Fibroblast of the aortic adventitia (primary cell): ENCODE measurements around the gene RILPL2. TPM values are rescaled to one million over a fixed set of nuclear protein-coding genes. Genes with fewer than 3 reads are reported as not detected.

Source experiments
- DNase-seq: peaks from one replicate; pipeline ENCODE4 v3.0.0-alpha.2; 2010; ENCODE audit warnings: low read depth
- H3K4me3 ChIP-seq: 2 replicates; pipeline ENCODE4 v1.5.1; 2011; ENCODE audit warnings: low read depth, mild to moderate bottlenecking, control low read depth, low read length, moderate library complexity
- total RNA-seq: library from RNA; depleted of rRNA; stranded (reverse); fragments of >200 nt; gene quantifications from 2 replicates; pipeline ENCODE4 v1.2.3, GENCODE V29; 2012; ENCODE audit warnings: low replicate concordance
- TF ChIP-seq, protein P1 (sequence below): IDR thresholded peaks from 2 replicates; pipeline ENCODE4 v1.5.1; 2011; ENCODE audit warnings: mild to moderate bottlenecking, low read length, control low read depth, inconsistent platforms; ENCODE audit not compliant: insufficient read depth

RILPL2 gene
- total RNA-seq, 1 donor = 3.6 TPM

- no peak overlapping the region for H3K4me3 ChIP-seq
- TF ChIP-seq, protein P1, sequence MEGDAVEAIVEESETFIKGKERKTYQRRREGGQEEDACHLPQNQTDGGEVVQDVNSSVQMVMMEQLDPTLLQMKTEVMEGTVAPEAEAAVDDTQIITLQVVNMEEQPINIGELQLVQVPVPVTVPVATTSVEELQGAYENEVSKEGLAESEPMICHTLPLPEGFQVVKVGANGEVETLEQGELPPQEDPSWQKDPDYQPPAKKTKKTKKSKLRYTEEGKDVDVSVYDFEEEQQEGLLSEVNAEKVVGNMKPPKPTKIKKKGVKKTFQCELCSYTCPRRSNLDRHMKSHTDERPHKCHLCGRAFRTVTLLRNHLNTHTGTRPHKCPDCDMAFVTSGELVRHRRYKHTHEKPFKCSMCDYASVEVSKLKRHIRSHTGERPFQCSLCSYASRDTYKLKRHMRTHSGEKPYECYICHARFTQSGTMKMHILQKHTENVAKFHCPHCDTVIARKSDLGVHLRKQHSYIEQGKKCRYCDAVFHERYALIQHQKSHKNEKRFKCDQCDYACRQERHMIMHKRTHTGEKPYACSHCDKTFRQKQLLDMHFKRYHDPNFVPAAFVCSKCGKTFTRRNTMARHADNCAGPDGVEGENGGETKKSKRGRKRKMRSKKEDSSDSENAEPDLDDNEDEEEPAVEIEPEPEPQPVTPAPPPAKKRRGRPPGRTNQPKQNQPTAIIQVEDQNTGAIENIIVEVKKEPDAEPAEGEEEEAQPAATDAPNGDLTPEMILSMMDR = no peak
- no peak for DNase-seq
Observed at GRCh38 chr12:123391546-123392343, 44.7 kb downstream of the RILPL2 start.

DNA sequence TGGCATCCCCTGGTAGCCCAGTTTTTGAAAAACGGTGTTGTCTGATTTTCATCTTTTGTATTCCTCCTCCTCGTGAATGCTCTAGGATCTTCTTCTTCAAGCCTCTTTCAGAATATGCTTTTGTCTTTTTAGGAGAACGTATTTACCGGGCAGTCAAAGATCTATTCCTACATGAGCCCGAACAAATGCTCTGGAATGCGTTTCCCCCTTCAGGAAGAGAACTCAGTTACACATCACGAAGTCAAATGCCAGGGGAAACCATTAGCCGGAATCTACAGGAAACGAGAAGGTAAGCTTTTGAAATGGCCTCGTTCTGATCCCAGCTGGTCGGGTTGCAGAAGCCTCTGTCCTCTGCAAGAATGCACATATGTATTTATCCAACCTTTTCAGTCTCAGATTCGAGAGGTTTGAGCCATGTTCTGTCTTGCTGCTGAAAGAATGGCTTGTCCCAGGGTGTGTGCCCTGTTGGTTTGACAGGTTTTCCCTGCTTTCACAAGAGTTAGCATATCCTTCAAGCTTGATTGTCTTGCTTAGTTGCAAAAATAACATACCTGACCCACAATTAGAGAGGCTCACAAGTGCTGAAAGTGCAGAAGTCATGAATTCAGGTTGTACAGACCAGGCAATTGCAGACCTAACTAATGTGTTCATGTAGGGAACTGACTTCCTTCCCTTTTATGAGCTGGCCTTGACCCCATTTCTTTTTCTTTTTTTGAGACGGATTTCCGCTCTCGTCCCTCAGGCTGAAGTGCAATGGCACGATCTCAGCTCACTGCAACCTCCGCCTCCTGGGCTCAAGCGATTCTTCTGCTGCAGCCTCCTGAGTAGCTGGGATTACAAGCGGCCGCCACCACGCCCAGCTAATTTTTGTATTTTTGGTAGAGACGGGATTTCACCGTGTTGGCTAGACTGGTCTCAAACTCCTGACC, 45.7 kb downstream of the RILPL2 start:
- DNase-seq = no peak
- TF ChIP-seq, protein P1 = no peak
- H3K4me3 ChIP-seq = peak overlapping the region; percentile 72

- TF ChIP-seq, protein P1 = peak; percentile 7
- H3K4me3 ChIP-seq = peak overlapping the region; percentile 72
- DNase-seq = peak; percentile 21
Observed at GRCh38 chr12:123389560-123390351, 46.7 kb downstream of the RILPL2 start.

DNA sequence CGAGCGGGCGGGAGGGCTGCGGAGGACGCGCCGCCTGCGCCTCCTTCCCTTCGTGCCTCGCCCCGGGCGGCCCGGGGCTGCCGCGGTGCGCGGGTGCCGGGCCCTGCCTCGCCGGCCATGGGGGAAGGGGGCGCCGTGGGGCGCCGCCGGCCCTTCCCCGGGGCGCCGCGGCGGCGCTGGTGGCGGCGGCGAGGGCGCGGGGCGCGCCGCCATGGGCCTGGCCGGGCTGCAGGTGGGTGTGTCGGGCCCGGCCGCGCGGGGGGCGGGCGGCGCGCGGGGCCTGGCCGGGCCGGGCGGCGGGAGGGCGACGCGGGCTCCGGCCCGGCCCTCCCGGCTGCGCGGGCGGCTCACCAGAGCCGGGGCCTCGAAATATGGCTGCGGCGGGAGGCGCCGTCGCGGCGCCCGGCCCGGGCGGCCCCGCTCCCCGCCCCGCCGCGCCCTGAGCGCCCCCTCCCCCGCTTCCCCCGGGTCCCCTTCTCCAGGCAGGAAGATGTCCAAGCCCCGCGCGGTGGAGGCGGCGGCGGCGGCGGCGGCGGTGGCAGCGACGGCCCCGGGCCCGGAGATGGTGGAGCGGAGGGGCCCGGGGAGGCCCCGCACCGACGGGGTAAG, 47.4 kb downstream of the RILPL2 start:
- no peak for DNase-seq
- peak overlapping the region; percentile 72 for H3K4me3 ChIP-seq

GRCh38 chr12:123388177-123388950, 48.1 kb downstream of the RILPL2 start:
- TF ChIP-seq, protein P1 = no peak
- peak overlapping the region; percentile 74 for H3K4me3 ChIP-seq
- DNase-seq = peak; percentile 60

More for the DNA sequence above, 47.4 kb downstream of the RILPL2 start:
- TF ChIP-seq, protein P1 = no peak
